Colonic mucosa (tissue), 4 donors: ENCODE results near the gene BCL2L13. TPM values are rescaled to one million over a fixed set of nuclear protein-coding genes. Genes with fewer than 3 reads are reported as not detected.

Source experiments
- DNase-seq: peaks from one replicate; pipeline ENCODE4 v3.0.0-alpha.2; 2020
- H3K27ac ChIP-seq: fragments of 200-600 bp; one replicate; pipeline ENCODE4 v1.8.0; 2021
- H3K27me3 ChIP-seq: fragments of 200-600 bp; one replicate; pipeline ENCODE4 v1.8.0; 2021
- H3K36me3 ChIP-seq: fragments of 200-600 bp; one replicate; pipeline ENCODE4 v1.8.0; 2021
- H3K4me1 ChIP-seq: fragments of 200-600 bp; one replicate; pipeline ENCODE4 v1.8.0; 2021; ENCODE audit warnings: mild to moderate bottlenecking
- H3K4me3 ChIP-seq: fragments of 200-600 bp; one replicate; pipeline ENCODE4 v1.8.0; 2021
- H3K9ac ChIP-seq, 2 donors: one replicate each; pipeline ENCODE4 v1.7.0; 2013; ENCODE audit warnings: control low read depth in 2 of 2, low read depth in 2 of 2, low read length in 2 of 2
- H3K9me3 ChIP-seq: fragments of 200-600 bp; one replicate; pipeline ENCODE4 v1.8.0; 2021
- CTCF ChIP-seq: fragments of 200-600 bp; IDR thresholded peaks from one replicate; pipeline ENCODE4 v1.8.0; 2022; ENCODE audit warnings: antibody characterized with exemption, mild to moderate bottlenecking
- intact Hi-C: fragments of 100-400 bp; cut with DNase I; formaldehyde crosslinking; loops from one replicate; pipeline ENCODE4 v1.14.1; 2022
- total RNA-seq, 2 donors: library from RNA; stranded (reverse); fragmentation: NEBNext Ultra II Directional in 1 of 2; extraction: Animal tissue kit (Norgen Biotek cat#: 25700) in 1 of 2; gene quantifications; one replicate each; pipeline ENCODE4 v1.2.1, GENCODE V29; 2021
- donor health status: healthy.
- donor health status: DM: no; HTN: no; CAD: no.
- donor health status: DM: no; HTN: no; CAD: no.

BCL2L13 gene
- total RNA-seq = 10 to 100 TPM; 44.9 to 47.2 TPM

GRCh38 chr22:17638432-17639246, at the start of gene BCL2L13:
TSS of gene BCL2L13 (plus strand) at chr22:17638757. CDS start at chr22:17655712, 16,955 bp downstream.
- Histone ChIP-seq H3K27ac (peak within 1 kb of the TSS; percentile 97), H3K36me3 (no peaks in the 10 kb centered on the region), H3K4me1 (no peaks in the 10 kb centered on the region), H3K9me3 (no peaks in the 10 kb centered on the region), H3K9ac (peak within 1 kb of the TSS; percentile 94 to 100), H3K4me3 (peak within 1 kb of the TSS; percentile 73), H3K27me3 (no peaks in the 10 kb centered on the region)
- no peak for TF ChIP-seq CTCF
- intact Hi-C loops = no loop called here
- DNase-seq = peak; percentile 96

GRCh38 chr22:17589810-17590375, 48.7 kb upstream of the BCL2L13 start:
- H3K36me3 ChIP-seq = peaks cover 9% of the 10 kb centered on the region
- no peak for TF ChIP-seq CTCF
- intact Hi-C loops = no loop called here
- no peaks in the 10 kb centered on the region for H3K4me1 ChIP-seq
- no peak overlapping the region for H3K27ac ChIP-seq
- H3K9ac ChIP-seq = no peak overlapping the region
- H3K4me3 ChIP-seq = no peak overlapping the region
- no peaks in the 10 kb centered on the region for H3K27me3 ChIP-seq
- DNase-seq = no peak
- H3K9me3 ChIP-seq = no peaks in the 10 kb centered on the region

- intact Hi-C loops = no loop called here
- no peak for DNase-seq
- Histone ChIP-seq H3K36me3 (peaks cover 16% of the 10 kb centered on the region), H3K27me3 (no peaks in the 10 kb centered on the region), H3K4me3 (no peak overlapping the region), H3K9me3 (no peaks in the 10 kb centered on the region), H3K9ac (no peak overlapping the region), H3K27ac (no peak overlapping the region), H3K4me1 (no peaks in the 10 kb centered on the region)
- no peak for TF ChIP-seq CTCF
Measured at GRCh38 chr22:17590586-17590985, 48.0 kb upstream of the BCL2L13 start.

- no peak overlapping the region for H3K4me3 ChIP-seq
- no peaks in the 10 kb centered on the region for H3K4me1 ChIP-seq
- H3K9me3 ChIP-seq = no peaks in the 10 kb centered on the region
- no peaks in the 10 kb centered on the region for H3K27me3 ChIP-seq
- intact Hi-C loops = no loop called here
- no peak for TF ChIP-seq CTCF
- peaks cover 16% of the 10 kb centered on the region for H3K36me3 ChIP-seq
- no peak for DNase-seq
- H3K9ac ChIP-seq = no peak overlapping the region
- no peak overlapping the region for H3K27ac ChIP-seq
Measured at GRCh38 chr22:17592201-17592600, 46.4 kb upstream of the BCL2L13 start.

- no peaks in the 10 kb centered on the region for H3K9me3 ChIP-seq
- DNase-seq = no peak
- H3K27ac ChIP-seq = no peak overlapping the region
- H3K4me1 ChIP-seq = no peaks in the 10 kb centered on the region
- intact Hi-C loops = no loop called here
- H3K9ac ChIP-seq = no peak overlapping the region
- H3K36me3 ChIP-seq = peaks cover 22% of the 10 kb centered on the region
- no peaks in the 10 kb centered on the region for H3K27me3 ChIP-seq
- no peak for TF ChIP-seq CTCF
- H3K4me3 ChIP-seq = no peak overlapping the region
Measured at GRCh38 chr22:17596226-17596625, 42.3 kb upstream of the BCL2L13 start.
